ENCODE measurements around the gene BCL7B.
"Not testable (repeated sequence)": the region's sequence is repeated elsewhere in the genome, so short reads cannot be mapped to it uniquely, and the experiment has no call there.

Gene BCL7B

DNA sequence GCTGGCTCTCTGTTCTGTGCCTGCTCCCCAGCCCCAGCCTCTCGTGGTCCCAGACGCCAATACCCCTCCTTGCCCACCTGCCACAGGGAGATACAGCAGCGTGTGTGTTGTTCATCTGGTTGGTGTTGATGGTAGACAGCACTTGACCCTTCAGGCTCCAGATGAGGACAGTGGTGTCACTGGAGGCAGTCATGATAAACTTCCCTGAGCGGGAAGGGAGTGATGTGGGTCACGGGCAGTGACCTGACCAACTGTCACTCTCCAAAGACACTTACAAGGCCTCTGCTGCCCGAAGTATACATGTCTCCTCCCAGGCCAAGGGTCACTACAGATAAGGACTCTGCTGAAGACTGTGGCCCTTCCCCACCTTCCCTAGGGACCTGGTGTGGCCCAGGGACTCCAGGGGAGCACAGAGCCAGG lies 15.3 kb upstream of the BCL7B start:
- no peak for DNase-seq (ENCODE audit: low spot score)

DNA sequence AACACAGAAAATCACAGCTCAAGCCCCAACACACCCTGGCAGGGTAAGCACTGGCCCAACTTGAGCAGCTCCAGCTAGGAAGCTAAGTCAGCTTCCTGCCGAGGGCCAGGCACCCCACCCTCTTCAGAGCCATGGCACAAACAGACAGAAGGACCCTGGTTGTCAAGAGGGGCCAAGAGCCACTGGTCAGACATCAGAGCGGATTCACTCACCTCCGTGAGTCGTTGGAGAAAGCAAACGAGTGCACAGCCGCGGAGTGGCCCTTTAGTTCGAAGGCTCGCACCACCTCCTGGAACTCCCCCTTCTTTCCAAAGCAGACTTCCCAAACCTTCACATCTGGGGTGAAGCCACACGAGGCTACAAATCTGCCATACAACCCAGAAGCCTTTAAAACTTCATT lies 13.5 kb upstream of the BCL7B start:
- DNase-seq (ENCODE audit: low spot score): no peak

DNA sequence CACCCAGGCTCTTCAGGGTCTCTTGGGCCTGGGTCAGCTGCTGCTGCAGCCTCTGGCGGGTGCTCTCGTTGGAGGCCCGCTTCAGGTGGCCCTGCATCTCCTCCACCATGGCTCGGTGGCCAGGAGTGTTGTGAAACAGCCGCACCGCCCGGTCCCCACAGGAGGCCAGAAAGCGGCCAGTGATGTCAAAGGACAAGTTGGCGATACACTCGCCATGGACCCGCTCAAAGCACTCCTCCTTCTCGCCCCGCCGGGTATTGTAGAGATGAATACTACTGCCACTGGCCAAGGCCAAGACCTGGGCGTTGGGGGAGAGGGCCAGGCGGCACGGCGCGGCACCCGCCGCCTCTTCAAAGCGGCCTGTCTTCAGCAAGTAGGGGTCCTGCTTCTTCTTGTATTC lies 13.0 kb upstream of the BCL7B start:
- DNase-seq (ENCODE audit: low spot score): no peak

DNA sequence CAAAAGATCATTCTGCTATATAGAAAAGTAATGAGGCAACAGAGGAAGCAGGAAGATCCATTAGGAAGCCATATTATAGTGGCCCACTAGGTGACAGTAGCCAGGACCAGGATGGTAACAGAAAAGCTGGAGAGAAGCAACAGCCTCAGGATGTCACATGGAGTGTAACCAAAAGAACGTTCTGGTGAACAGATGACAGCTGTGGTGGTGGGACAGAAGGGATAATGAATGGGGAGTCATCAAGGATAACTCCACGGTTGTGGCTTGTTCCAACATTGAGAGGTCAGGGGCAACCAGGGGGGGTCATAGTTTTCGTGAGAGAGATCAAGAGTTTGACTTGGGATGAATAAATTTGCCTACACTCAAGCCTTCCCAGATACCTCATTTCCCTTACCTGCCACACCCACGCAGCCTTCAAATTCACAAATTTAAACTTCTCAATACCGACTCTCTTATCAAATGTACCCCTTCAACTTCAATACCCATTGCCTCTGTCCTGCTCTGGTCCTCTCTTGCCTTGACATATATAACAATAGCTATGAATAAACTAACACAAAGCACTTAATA lies 11.6 kb upstream of the BCL7B start:
- DNase-seq (ENCODE audit: low spot score): no peak

DNA sequence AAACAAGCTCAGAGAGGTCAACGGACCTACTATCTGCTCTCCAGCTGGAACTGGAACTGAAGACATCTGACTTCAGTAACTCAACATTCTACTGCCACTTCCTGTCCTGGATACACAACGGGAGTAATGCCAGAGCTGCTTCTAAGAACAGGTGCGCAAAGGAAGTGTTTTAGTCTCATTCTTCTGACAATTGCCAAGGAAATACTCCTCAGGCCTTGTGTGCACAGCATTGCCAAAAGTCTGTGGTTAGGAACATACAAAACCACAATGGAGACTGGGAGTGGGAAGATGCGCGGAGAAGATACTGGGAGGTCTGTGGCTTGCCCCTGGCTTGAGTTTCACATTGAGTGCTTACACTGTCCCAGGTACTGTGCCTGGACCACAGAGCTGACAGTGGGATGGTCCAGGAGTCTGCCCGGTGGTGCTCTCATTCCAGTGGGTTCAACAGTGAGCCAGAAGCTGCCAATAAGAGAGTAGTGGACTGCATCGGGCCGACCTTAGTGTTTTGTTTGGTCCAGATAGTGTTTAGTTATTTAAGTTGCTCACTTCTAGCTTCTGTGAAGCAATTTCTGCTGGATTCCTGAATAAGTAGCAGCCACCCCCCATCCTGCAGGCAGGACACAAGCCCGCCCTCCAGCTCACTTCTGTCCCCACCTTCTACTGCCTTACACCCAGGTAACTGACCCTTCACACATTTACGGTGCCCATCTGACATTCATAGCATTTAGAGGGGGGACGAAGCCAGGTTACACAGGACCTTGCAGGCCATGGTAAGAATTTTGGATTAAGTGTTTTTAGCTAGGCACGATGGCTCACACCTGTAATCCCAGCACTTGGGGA lies 10.6 kb upstream of the BCL7B start:
- DNase-seq (ENCODE audit: low spot score): no peak

DNA sequence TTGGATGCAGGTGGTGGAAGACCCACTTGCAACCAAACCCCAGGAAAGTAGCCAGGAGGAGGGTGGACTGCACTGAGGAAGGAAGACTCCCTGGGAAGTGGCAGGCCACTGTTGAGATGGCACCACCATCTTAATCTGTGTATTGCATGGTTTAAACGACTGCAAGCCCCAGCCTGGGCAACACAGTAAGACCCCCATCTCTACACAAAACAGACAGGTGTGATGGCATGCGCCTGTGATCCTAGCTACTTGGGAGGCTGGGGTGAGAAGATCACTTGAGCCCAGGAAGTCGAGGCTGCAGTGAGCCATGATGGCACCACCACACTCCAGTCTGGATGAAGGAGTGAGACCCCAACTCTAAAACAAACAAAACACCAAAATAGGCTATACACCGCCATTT lies 9.7 kb upstream of the BCL7B start:
- no peak for DNase-seq (ENCODE audit: low spot score)

DNA sequence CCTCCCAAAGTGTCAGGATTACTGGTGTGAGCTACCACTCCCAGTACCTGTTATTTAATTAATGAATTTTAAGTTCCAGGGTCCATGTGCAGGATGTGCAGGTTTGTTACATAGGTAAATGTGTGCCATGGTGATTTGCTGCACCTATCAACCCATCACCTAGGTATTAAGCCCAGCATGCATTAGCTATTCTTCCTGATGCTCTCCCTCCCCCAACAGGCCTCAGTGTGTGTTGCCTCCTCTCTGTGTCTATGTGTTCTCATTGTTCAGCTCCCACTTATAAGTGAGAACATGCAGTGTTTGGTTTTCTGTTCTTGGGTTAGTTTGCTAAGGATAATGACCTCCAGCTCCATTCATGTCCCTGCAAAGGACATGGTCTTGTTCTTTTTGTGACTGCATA lies 8.9 kb upstream of the BCL7B start:
- DNase-seq (ENCODE audit: low spot score): not testable (repeated sequence)

DNA sequence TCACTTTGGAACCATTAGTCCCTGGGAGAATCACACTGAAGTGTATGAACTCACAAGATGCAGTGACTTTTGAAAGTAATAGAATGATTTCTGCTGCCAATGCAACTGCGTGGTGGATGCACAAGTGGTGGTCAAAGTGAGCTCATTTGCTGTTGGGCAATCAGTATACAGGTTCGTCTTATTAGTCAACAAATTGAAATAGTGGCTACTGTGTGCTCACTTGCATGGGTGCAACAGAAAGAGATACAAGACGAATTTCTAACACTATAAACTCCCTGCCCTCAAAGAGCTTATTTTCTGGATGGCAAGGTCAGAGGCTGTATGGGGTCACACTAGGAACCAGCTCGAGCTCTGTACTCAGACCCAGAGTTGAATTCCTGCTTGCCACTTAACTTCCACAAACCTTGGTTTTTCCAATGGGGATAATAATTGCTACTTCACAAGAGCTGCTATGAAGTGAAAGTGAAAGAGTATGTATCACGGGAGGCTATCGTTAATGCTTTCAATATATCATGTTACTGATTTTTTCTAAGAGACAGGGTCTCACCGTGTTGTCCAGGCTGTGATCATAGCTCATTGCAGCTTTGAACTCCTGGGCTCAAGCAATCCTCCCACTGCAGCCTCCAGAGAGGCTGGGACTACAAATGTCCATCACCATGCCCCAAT lies 8.3 kb upstream of the BCL7B start:
- DNase-seq (ENCODE audit: low spot score): no peak

DNA sequence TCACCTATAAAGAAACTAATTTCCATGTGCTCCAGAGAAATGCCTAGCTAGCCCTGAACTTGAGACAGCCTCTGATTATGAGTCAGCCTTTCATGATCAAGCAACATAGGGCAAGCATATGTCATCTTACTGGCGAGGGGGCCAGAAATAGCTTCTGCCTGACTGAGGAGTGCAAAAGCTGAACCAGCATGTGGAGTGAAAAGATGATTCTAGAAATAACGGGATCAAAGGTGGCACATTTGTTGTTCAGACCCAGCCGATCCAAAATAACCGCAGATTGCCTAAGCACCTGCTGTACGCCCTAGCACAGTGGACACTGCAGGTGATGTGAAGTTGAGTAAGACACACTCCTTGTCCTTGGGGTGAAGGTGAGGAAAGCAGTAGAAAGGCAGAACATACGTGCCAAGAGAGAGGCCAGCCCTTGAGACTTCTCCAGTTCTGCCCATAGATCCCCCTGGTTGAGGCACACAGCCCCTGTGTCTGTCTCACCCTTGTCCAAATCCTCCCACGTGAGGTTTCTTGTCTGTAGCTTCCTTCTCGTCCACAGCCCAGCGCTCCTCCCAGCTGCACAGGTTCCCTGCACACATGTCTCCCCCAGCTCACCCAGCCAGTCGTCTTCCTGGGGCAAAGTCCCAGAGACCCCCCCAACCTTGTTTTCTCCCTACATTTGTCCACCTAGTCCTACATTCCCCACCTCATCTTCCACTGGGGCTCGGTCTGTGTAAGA lies 2.8 kb upstream of the BCL7B start:
- DNase-seq (ENCODE audit: low spot score): peak; percentile 77

DNA sequence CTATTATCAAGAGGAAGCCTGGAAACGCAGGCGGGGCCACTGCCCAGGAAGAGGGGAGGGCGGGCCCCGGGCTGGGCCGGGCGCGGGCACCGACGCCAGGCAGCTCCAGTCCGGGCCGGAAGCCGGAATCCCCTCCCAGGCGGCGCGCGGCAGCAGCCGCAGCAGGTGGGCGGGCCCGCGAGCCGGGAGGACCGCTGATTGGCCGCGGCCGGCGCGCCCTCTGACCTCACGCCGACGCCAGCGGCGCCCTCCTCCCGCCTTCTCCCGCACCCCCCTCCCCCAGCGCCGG lies 438 bp downstream of the BCL7B start:
- DNase-seq (ENCODE audit: low spot score): peak; percentile 97

DNA sequence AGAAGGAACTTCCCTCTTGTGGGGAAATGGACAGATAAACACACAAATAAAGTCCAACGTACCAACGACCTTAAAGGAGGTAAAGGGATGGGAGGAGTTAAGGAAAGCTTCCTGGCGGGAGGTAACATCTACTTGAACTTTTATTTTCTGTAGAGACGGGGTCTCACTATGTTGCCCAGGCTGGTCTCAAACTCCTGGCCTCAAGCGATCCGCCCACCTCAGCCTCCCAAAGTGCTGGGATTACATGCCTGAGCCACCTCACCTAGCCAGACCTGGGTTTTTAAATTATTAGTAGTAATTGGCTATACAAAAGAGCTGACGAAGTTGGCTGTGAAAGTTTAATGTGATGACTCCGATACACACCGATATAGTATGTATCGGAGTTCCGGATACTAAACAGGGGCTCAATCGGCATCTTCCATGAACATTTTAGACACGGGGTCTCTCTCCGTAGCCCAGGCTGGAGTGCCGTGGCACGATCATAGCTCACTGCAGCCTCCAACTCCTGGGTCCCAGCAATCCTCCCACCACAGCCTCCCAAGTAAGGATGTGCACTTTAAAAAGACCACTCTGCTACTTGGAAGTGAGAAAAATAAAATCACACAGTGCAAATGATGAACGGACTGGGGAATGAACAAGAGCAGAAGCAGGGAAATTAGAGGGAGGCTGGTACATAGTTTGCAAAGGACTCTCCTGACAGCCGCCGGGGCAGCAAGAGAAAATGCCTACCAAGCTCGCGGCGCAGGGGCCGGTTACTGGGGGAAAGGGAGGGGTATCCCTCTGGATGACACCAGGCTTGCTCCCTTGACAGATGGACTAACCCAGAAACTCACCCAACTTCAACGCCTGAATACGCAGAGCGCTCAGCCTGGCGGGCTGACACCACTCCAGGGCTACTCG lies 1.0 kb downstream of the BCL7B start:
- DNase-seq (ENCODE audit: low spot score): no peak

DNA sequence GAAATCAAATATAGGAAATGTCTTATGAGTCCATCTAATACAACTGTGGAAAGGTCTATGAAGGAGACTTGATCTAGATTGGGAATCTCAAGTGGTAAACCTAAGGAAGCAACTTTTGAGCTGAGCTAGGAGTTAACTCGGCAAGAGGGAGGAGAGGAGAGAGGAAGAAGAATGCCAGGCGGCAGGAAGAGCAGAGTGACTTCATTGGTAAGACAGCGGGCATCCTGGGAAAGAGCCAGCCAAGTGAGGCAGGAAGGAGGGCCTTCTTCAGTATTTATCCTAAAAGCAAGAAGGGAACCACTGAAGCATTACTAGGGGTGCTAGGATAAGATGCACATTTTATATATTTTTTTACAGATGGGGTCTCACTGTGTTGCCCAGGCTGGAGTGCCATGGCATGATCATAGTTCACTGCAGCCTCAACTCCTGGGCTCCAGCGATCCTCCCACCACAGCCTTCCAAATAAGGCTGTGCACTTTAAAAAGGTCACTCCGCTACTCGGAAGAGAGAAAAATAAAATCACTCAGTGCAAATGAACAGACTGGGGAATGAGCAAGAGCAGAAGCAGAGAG lies 2.0 kb downstream of the BCL7B start:
- no peak for DNase-seq (ENCODE audit: low spot score)

DNA sequence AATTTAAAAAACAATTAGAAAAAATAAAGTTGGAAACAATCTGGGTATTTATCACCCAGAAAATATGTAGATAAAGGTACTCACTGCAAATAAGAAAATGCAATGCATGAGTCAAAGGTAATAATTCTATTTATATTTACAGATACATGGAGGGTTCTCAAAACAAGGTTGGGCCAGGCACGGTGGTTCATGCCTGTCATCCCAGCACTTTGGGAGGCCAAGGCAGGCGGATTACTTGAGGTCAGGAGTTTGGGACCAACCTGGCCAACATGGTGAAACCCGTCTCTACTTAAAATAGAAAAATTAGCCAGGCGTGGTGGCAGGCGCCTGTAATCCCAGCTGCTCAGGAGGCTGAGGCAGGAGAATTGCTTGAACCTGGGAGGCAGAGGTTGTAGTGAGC lies 7.4 kb downstream of the BCL7B start:
- DNase-seq (ENCODE audit: low spot score): not testable (repeated sequence)

DNA sequence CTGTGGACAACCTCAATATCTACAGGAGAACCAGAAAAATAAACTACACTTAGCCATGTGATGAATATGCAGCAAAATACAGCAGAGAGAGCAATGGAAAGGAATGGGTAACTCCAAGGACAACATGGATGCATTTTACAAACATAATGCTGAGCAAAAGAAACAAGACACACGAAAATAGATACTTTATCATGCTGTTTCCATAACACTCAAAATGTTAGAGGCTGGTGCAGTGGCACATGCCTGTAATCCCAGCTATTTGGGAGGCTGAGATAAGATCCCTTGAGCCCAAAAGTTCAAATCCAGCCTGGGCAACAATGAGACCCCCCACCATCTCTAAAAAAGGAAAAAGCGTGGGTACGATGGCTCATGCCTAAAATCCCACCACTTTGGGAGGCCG lies 8.3 kb downstream of the BCL7B start:
- DNase-seq (ENCODE audit: low spot score): no peak

DNA sequence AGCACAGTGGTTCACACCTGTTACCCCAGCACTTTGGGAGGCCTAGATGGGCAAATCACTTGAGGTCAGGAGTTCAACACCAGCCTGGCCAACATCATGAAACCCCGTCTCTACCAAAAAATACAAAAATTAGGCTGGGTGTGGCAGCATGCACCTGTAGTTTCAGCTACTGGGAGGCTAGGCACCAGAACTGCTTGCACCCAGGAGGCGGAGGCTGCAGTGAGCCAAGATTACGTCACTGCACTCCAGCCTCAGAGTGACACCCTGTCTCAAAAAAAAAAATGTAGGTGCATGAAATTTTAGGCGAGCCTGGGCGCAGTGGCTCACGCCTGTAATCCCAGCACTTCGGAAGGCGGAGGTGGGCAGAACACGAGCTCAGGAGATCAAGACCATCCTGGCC lies 9.6 kb downstream of the BCL7B start:
- DNase-seq (ENCODE audit: low spot score): no peak

DNA sequence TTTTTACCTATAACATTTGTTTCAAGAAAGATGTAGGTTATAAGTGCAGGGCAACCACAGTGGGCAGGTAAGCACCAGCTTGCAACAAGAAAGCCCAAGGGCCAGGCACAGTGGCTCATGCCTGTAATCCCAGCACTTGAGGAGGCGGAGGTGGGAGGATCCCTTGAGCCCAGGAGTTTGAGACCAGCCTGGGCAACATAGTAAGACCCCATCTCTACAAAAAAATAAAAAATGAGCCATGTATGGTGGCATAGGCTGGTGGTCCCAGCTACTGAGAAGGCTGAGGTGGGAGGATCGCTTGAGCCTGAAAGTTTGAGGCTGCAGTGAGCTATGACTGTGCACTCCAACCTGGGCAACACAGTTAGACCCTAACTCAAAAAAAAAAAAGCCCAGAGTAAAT lies 12.8 kb downstream of the BCL7B start:
- DNase-seq (ENCODE audit: low spot score): no peak

DNA sequence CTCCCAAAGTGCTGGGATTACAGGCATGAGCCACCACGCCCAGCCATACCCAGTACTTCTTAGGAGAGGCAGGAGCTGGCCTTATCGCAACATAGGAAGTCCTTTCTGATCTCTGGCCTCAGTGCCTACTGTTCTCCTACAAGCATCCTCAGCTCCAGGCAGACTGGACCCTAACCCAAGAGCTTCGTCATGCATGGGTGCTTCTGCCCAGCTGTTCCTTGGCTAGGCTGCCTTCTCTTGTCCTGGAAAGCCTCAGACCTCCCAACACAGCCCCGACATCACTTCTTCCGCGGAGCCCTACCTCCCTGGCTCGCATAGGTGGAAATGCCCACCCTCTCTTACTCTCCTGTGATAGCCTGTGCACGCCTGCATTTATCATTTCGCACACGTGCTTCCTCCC lies 15.8 kb downstream of the BCL7B start:
- DNase-seq (ENCODE audit: low spot score): no peak

DNA sequence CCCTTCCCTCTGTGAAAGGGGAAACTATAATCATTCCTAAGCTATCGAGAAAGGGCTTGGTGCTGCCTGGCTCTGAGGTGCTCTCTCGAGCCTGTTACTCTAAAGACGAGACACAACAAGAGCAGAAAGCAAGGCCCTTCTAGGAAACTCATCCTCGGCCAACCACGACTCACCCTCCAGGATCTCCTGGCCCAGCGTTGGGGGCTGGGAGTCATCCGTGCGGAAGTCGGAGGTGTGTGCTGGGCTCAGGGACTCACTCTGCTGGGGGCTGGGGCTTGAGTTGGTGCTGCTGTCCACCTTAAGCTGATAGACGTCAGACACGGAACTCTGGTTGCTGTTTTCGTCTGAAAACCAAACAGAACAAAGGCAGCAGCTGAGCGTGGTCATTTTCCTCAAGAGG lies 17.8 kb downstream of the BCL7B start:
- DNase-seq (ENCODE audit: low spot score): no peak

DNA sequence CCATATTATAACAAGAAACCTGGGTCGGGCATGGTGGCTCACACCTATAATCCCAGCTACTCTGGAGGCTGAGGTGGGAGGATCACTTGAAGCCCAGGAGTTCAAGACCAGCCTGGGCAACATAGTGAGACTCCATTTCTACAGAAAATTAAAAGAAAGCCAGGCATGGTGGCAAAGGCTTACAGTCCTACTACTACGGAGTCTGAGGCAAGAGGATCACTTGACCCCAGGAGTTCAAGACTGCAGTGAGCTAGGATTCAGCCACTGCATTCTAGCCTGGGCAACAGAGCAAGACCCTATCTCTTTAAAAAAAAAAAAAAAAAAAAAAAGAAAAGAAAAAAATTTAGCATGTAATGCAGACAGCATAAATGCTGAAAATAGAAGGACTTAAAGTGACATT lies 19.0 kb downstream of the BCL7B start:
- DNase-seq (ENCODE audit: low spot score): not testable (repeated sequence)

DNA sequence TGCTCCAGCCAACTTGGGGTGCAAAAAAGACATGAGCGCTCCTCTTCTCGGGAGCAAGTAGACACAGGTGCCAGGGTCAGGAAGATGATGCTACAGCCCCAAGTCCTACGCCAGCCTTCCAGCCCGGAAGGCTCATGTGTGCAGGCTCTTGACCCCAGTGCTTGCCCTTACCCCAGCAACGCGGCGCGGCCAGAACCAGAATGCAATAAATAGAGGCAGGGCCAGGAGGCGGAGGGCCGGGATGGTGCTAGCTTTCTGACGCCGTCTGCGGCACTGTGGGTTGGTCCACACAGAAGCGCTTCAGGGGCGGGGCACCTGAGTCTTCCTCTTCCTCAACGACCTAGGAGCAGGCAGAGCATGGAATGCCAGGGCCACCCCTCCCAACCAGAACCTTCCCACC lies 20.4 kb downstream of the BCL7B start:
- DNase-seq (ENCODE audit: low spot score): no peak

DNA sequence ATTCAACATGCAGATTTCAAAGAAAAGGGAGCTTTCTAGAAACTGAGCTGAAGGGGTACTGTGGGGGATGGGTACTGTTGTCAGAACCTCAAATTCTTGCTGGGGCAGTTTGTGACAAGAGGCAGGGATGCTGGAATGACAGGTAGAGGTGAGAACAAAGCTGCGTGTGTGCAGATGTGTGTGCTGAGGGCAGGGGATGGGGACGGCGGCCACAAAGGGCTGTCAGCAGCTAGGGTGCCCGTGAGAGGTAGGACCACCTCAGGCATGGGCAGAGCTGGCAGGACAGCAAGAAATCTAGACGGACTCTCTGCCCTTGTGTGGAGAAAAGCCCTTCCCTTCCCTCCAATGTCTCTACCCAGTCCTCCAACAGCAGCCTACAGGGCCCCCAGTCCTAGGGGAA lies 21.0 kb downstream of the BCL7B start:
- no peak for DNase-seq (ENCODE audit: low spot score)

DNA sequence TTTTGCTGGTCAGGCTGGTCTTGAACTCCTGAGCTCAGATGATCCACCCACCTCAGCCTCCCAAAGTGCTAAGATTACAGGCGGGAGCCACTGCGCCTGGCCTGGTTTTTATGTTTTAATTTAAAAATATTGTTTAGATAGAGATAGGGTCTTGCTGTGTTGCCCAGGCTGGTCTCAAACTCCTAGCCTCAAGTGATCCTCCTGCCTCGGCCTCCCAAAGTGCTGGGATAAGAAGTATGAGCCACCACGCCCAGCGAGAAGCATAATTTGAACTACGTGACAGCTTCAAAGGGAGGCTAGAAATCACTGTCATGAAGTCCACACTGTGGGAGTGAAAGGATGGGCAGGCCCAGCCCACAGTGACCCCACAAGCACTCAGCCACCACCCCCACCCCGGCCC lies 21.6 kb downstream of the BCL7B start:
- not testable (repeated sequence) for DNase-seq (ENCODE audit: low spot score)

Data from COLO829 (cell line).